GM19238 (cell line): ENCODE data around the gene PIH1D2.
"Not testable (repeated sequence)": the region's sequence is repeated elsewhere in the genome, so short reads cannot be mapped to it uniquely, and the experiment has no call there.

ENCODE experiments used
- DNase-seq: peaks from one replicate; pipeline ENCODE4 v3.0.0; 2011; ENCODE audit warnings: low spot score; ENCODE audit not compliant: insufficient read length

Gene PIH1D2

DNA sequence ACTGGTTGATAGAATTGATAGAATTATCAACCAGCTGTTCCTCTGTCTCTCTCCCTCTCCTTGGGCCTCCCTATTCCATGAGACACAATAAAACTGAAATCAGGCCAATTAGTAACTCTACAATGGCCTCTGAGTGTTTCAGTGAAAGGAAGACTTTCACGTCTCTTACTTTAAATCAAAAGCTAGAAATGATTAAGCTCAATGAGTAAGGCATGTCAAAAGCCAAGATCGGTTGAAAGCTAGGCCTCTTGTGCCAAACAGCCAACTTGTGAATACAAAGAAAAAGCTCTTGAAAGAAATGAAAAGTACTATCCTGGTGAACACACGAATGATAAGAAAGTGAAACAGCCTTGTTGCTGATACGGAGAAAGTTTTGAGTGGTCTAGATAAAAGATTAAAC lies 16.6 kb downstream of the PIH1D2 start:
- no peak for DNase-seq

DNA sequence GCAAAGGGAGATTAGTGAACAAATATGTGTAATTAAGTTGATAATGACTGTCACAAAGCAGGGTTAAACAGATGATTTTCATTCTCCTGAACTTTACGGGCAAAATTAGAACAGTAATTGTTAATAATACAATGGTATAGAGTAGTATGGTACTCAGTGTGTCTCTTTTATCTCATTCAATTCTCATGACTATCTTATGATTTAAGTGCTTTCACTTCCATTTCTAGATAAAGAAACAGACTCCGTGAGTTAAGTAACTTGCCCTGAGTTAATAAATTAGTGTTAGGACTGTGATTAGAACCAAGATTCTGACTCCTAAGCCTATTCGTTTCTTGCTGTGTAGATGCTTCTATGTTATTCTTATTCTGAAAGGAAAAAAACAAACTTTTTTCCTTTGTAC lies 22.0 kb downstream of the PIH1D2 start:
- no peak for DNase-seq

DNA sequence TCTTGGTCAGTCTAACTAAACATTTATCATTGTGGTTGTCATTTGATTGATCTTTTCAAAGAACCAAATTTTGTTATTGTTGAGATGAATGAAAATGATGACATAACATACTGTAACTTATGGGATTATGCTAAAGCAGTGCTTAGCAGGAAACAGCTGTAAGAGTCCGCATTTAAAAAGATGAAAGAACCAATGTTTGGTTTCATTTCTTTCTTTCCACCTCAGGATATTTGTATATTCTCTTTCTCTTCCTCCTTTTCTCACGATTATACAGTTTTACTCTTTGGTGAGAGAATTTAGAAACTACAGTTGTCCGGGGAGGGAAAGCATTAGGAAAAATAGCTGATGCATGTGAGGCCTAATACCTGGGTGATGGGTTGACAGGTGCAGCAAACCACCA lies 23.1 kb downstream of the PIH1D2 start:
- DNase-seq: peak; percentile 12

DNA sequence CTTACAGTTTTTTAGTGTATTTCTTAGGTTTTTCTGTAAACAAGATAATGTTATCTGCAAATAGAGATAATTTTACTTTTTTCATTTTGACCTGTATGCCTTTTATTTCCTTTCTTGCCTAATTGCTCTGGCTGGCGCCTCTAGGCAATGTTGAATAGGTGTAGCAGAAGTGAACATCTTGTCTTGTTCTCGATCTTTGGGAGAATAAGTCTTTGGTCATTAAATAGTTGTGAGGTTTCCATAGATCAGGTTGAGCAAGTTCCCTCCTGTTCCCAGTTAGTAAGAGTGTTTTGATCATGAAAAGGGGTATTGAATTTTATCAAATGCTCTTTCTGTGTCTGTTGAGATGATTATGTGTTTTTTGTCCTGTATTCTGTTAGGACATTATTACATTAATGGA lies 24.0 kb downstream of the PIH1D2 start:
- no peak for DNase-seq

DNA sequence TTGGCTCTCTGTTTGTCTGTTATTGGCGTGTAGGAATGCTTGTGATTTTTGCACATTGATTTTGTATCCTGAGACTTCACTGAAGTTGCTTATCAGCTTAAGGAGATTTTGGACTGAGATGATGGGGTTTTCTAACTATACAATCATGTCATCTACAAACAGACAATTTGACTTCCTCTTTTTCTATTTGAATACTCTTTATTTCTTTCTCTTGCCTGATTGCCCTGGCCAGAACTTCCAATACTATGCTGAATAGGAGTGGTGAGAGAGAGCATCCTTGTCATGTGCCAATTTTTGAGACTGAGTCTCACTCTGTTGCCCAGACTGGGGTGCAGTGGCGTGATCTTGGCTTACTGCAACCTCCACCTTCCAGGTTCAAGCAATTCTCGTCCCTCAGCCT lies 25.6 kb downstream of the PIH1D2 start:
- DNase-seq: not testable (repeated sequence)

DNA sequence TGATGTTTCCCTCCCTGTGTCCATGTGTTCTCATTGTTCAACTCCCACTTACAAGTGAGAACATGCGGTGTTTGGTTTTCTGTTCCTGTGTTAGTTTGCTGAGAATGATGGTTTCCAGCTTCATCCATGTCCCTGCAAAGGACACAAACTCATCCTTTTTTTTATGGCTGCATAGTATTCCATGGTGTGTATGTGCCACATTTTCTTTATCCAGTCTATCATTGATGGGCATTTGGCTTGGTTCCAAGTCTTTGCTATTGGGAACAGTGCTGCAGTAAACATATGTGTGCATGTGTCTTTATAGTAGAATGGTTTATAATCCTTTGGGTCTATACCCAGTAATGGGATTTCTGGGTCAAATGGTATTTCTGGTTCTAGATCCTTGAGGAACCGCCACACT lies 27.2 kb downstream of the PIH1D2 start:
- not testable (repeated sequence) for DNase-seq

DNA sequence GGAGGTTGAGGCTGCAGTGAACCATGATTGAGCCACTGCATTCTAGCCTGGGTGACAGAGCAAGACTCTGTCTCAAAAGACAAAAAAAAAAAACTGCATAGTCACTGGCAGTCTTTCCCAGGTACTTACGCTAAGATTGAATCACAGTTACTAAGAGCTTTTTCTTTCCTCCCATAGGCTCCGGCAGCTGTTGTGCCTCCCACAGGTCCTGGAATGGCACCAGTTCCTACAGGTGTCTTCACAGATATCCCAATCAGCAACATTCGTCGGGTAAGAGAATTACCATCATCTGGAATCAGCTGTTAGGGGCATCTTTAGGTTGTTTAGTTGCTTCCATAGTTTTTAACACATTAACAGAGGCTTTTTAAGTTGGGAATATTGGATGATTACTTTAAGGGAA lies 28.9 kb downstream of the PIH1D2 start:
- no peak for DNase-seq

DNA sequence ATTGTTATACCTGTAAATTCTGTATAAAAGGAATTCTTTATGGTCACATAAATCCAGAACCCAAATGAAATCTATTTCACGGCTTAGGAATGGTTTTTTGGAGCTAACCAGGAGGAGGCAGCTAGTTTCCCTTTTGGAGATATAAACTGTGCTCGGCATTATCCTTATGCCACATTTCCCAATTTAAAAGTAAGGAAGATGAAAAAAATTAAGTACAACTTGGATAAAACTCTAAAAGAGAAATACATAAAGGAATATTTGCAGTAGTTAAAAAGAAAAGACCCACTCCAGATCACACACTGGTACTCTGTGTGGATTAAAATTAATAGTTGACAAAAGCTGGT lies 30.9 kb downstream of the PIH1D2 start:
- DNase-seq: no peak

DNA sequence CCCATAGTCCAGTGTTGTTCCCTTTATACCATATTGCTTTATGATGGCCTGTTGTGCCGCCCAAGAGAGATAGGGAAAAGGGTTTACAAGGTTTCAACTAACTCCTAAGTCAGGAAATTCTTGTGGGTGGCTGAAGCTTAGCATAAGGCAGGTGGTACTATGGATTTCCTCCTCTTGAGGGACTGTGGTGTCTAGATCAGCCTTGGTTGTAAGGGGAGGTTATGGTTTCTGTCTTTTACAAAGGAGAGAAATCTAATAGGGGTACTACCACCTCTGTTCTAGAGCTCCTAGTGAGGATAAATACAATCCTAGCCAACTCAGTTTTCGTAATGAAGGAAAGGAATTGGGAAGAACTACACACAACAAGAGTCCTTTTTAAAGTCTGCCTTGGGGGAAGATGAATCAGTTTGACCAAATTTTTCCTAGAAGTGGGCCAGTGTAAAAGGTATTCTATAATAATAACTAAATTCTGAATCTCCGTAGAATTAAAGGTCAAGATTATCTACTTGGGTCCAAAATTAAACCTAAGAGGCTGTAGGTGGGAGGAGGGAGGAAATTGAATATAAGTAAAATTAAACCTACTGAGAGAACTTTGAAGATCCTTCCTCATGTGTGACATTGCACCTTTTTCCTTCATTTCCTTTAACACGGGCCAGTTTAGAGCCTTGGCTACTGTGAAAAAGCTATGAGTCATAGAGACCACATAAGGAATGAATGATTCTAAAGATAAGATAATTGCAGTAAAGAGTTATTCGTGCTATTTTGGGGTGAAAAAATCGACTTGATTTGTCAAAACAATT lies 31.5 kb downstream of the PIH1D2 start:
- no peak for DNase-seq

DNA sequence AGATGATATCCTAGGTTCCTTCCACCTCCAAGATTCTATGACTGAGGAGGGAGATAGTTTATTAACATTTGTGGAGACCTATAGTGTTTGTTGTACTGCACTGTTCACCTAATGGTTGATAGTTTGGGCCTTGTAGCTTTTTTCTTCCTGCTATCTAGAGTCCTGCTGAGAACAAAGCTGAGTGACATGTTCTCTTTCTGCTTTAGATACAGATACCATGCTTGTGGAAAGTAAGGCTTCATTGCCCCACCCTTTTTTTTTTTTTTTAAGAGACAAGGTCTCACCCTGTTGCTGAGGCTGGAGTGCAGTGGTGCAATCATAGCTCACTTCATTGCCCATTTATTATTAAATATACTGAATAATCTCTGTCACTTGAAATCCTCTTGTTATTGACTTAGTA lies 36.3 kb downstream of the PIH1D2 start:
- DNase-seq: no peak

DNA sequence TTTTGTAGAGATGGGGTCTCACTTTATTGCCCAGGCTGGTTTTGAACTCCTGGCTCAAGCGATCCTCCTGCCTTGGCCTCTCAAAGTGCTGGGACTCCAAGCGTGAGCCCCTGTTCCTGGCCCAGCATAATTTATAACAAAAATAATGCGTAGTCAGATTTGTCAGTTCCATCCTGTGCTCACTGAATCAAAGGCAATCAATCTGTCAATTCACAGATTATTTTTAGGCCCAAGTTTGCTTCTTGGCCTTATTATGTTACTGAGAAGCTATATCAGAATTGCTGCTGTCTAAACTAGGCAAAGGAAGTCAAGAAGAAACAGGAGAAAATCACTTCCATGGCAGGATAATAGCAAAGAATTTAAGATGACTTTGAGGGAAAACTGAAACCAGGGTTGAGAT lies 39.9 kb downstream of the PIH1D2 start:
- no peak for DNase-seq

DNA sequence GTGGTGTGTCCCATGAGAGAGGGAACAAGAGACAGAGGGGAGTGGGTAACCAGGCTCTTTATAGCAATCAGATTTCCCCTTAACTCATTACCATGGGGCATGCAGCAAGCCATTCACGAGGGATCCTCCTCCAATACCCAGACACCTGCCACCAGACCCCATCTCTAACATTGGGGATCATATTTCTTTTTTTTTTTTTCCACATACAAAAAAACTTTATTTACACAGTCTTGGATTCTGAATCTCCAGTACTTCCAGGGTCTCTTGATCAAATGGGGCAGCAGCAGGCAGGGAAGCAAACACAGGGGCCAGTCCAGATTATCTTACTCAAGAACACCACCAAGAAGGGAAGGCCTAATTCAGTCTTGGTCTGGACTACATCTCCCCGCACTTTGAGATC lies 44.4 kb downstream of the PIH1D2 start:
- DNase-seq: no peak

DNA sequence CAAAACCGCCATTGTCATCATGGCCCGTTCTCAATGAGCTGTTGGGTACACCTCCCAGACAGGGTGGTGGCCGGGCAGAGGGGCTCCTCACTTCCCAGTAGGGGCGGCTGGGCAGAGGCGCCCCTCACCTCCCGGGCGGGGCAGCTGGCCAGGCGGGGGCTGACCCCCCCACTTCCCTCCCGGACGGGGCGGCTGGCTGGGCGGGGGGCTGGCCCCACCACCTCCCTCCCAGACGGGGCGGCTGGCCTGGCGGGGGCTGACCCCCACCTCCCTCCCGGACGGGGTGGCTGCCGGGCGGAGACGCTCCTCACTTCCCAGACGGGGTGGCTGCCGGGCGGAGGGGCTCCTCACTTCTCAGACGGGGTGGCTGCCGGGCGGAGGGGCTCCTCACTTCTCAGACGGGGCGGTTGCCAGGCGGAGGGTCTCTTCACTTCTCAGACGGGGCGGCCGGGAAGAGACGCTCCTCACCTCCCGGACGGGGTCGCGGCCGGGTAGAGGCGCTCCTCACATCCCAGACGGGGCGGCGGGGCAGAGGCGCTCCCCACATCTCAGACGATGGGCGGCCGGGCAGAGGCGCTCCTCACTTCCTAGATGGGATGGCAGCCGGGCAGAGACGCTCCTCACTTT lies 46.9 kb downstream of the PIH1D2 start:
- DNase-seq: not testable (repeated sequence)

DNA sequence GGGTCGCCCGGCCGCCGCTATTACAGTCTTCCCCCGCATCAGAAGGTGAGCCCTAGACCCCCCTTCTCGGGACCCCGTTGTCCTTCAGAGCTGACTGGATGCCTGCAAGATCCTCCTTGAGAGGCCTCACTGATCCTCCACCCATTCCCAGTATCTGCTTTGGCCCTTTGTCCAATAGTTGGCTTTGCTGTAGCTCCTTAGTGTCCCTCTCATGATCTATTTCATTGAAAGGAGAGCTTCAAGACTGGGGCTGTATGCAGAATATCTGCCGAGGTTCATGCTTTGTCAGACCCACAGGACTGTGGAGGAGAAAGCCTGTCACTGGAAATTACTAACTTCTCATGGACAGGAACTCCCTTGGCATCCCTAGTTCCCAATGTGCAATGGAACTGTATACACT lies 48.1 kb downstream of the PIH1D2 start:
- DNase-seq: no peak

DNA sequence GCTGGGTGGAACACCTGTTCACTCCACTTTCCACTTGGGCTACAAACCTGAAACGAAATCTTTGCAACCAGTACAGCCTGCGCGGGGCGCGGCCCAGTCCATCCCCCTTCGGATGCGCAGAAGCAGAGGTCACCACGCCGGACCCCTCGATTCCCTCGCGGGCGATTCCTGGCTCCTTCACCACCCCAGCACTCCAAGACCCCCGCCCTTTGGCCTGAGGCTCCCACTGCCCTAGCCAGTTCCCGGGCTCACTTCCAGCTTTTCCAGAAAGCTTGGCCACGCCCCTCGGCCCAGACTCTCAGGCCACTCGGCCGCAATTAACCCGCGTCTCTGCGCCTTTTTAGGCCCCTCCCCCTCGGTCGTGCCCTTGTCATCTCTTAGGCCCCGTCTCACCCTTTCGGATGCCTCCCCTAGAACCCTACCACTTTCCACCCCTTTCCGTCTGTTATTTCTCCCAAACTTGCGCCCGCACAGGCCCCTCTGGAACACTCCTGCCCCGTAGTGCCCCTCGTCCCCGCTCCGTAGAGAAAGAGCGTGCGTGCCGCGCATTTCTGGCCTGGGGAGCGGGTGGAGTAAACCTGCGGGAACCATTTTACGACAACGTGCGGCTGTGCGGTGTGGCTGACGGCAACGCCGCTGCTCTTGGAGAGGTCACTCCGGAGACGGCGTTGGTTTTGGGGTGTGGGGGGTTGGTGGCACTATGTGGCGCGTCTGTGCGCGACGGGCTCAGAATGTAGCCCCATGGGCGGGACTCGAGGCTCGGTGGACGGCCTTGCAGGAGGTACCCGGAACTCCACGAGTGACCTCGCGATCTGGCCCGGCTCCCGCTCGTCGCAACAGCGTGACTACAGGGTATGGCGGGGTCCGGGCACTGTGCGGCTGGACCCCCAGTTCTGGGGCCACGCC lies 48.8 kb downstream of the PIH1D2 start, which contains the start of gene DLAT:
DLAT (plus strand) TSS at position 636 of the 906 bp plus-strand sequence; CDS start at position 701, 65 bp downstream.
- DNase-seq: peak; percentile 66

DNA sequence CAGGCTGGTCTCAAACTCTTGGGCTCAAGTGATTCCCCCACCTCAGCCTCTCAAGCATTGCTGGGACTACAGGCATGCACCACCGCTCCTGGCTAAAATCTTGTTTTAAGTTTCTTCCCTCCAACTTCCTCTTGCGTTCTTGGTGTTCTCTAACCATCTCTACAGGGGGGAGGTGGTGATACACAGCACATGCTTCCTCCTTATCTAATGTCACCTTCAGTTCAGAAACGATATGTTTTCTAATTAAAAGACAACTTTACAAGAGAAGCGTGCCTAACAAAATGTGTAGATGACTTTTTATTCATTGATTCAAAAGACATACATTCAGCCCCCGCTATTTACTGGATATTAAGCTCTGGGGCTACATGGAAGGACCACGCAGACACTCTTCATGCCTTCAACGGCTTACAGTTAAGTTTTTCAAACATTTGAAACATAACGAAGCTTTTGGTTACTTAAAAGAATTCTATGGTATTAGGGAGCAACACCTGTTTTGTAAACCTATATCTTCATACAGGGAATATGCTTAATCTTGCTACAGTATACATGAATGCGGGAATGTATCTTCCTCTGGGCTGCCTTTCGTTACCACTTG lies 49.5 kb downstream of the PIH1D2 start:
- peak; percentile 13 for DNase-seq

DNA sequence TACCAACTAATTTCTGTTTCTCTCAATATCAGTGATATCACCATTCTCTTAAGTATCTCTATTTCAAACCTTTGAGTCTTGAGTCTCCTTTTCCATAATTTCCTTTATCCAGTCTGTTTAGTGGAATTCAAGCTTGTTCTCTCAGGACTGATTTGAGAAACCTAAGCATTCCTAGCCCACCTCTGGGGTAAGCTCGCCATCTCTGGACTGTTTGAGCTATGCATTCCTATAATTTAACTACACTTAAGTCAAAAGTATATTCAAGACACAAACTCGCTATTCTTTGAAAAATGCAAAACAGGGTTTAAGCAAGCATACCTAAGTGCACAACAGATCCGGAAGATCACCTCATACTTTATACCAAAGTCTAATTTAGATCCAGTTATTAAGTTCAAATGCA lies 50.7 kb downstream of the PIH1D2 start:
- no peak for DNase-seq

DNA sequence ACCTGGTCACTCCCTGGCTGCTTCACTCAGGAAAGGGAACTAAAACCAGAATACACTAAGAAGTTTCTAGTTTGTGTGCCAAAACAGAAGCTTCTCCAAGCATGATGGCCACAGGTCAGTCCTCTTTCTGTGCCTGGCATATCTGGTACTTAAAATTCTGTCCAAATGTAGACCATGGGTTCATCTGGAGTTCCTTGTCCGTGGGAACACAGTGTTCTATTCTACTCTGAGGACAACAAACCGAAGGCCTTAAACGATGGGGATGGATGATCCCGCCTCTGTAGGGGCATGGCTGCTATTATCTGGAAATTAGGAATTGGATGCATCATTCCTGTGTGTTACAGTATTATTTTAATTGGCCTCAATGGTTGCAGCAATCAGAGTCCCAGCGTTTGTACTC lies 54.8 kb downstream of the PIH1D2 start:
- DNase-seq: no peak
